DMS79 treated with DMSO at 0.1 percent for 48 hours (cell line): ENCODE results near the gene GPC6.

Experiments
- DNase-seq: peaks from one replicate; lab custom pipeline; 2025; lab: John Stamatoyannopoulos, UW

The GPC6 gene

DNA sequence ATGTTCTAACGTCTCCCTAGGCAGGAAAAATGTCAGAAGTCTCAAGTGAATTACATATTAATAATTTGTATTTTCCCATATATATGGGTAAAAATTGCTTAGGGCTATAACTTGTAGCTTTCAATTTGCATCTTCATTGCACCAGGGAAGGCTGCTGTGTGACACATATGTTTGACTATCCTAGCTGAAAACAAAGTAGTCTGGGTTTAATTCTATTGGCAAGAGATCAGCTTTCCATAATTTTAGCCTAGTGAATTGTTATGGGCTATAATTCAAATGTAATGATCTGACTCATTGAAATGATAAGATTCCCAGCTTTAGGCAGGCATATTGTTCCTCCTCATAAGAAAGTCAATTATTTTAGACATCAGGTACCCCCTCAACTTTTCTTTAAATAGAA is 699.8 kb downstream of the GPC6 start:
- no peak for DNase-seq

- no peak for DNase-seq
Observed at GRCh38 chr13:93927431-93927830, 700.8 kb downstream of the GPC6 start.

GRCh38 chr13:93932901-93933300 is 706.3 kb downstream of the GPC6 start:
- no peak for DNase-seq

DNA sequence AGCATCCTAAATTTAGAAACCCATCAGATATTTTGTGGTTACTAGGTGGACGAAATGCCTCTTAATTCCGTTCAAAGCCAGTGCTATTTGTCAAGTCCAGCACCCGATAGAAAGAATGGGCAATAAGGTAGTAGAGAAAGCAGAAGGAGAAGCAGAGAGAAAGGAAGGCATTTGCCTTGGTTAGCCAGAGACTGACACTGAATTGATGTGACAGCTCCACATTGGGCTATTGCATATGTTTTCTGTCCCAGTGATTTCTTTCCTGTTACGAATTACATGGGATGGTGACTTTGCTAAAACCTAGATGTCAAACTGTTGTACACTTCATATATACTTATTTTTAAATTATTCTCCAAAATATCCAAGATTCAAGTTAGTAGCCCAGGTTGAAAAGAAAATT is 710.3 kb downstream of the GPC6 start:
- DNase-seq: no peak

DNA sequence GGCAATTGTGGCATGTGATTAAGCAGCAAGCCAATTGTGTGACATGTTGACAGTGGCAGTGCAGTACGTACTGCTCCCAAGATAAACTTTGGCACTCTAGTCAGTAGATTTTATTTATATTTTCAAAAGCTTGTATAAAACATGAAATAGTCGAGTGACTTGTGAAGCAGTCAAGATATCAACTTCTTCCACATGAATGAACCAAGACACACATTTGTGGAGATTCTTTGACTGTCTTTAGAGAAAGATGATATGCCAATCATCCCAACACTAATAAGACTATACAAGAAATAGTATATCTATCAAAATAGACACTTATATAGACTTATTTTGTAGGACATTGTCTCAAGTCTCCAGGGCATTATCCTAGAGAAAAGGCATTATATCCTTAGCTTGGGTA is 714.8 kb downstream of the GPC6 start:
- DNase-seq: no peak

DNA sequence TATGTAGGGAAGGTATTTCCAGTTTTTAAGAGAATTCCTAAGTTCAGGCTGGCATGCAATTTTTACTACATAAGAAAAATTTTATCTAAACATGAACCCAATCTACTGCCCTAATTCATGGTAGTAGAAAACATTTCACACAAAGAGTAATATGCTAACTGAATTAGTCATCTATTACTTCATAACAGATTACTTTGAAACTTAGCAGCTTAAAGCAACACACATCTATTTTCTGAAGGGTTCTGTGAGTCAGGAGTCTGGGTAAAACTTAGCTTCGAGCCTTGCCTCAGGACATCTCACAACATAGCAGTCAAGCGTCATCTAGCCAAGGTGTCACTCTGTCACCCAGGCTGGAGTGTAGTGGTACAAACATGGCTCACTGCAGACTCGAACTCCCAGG is 715.4 kb downstream of the GPC6 start:
- no peak for DNase-seq

GRCh38 chr13:93945621-93946020 is 719.0 kb downstream of the GPC6 start:
- no peak for DNase-seq

GRCh38 chr13:93946994-93947393 is 720.4 kb downstream of the GPC6 start:
- no peak for DNase-seq

DNA sequence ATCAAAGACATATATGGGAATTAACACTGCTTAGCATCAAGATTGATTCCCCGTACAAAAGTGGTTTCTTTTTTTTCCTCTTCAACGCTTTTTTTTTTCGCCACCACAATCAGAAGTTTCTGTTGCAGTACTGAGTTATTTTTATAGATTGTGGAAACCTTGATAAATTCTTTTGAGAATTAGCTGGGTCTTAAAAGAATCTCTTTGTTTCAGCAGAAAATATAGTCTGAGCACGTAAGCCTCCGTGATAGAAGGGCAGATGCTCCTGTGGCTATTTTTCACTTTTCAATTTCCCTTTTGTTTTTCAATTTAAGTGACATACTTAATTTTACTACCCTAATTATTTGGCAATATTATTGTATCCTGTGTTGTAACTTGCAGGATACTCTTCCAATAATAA is 721.0 kb downstream of the GPC6 start:
- no peak for DNase-seq

DNA sequence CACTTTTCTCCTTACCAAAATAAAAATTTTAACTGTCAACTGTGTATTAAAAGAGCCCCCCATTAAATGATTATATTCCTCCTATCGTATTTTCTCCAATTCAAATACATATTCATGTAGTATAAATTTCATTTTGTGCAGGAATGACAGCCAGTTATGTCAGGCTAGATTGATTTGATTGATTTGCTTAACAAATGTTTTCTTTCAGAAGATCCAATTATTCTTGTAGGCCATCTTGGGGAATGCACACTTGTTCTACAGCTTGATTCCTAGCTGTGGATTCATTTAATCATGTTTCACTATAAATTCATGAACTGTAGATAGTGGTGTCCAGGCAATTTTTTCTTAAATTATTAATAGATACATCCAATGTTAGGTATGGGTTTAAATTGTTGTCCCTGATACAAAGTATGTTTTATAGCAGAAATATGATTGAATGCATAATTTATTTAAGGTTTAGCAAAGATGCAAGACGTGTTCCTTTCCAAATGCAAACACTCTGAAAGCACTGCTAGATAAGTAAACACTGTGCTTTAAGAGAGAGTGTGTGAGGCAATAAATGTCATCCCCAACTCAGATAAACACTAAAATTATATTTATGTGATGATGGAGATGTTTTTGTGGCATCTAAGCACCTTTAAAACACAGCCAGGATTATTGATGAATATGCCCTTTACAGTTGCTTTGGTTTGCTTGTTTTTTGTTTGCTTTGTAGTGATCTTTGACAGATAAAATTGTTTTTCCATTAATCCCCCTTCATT is 721.7 kb downstream of the GPC6 start:
- peak; percentile 52 for DNase-seq

- DNase-seq: peak; percentile 63
Observed at GRCh38 chr13:93951108-93951507, 724.5 kb downstream of the GPC6 start.

DNA sequence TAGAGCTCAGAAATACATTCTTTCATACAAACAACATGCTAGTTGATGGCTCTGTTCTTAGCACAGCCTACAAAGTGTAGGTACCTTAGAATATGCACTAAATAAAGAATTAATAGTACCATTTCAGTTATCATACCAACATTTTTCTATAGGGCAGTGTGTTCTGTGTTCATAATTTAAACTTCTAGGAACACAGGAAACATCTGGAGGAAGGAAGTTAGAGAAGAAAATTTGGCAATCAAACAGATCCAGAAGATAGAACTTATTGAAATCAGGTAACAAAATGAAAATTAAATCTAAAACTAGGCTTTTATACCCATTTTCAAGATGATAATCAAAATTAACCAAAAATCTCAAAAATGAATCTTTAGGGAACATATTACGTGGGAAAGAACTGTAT is 725.3 kb downstream of the GPC6 start:
- DNase-seq: no peak

DNA sequence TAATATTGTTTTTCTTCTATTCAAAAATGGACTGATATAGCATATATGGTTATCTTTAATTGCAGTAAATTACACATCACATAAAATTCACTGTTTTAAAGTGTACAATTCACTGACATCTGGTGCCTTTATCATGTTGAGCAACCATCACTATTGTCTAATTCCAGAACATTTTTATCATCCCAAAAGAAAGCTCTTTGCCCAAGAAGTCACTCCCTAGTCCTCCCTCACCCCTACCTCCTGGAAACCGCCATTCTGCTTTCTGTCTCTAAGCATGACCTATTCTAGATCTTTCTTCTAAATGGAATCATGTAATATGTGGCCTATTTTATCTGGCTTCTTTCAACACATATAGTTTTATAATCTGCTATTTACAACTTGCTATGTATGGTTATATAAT is 727.2 kb downstream of the GPC6 start:
- no peak for DNase-seq

DNA sequence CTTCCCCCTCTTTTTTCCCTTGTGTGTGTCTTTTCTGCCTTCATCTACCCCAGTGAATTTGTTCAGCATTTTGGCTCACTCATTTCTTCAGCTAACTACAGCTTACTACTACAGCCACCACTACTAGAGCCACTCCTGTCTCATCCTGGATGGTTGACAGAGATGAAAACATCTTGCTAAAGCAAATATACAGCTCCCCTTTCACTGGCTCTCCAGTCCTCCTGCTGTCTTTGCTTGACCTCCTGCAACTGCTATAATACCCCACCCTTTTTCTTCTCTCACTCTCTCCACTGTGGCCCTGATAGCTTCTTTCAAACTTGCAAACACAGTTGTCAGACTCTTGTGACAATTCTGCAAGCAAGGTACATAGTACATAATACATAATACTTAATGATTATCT is 729.3 kb downstream of the GPC6 start:
- DNase-seq: no peak

- no peak for DNase-seq
Observed at GRCh38 chr13:93956426-93956825, 729.8 kb downstream of the GPC6 start.

DNA sequence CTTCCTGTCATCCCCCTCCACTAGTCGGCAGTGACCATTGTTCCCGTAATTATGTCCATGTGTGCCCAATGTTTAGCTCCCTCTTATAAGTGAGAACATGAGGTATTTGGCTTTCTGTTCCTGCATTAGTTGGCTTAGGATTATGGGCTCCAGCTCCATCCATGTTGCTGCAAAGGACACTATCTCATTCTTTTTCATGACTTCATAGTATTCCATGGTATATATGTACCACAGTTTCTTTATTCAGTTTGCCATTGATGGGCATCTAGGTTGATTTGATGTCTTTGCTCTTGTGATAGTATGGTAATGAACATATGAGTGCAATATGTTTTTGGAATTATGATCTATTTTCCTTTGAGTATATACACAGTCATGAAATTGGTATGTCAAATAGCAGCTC is 730.8 kb downstream of the GPC6 start:
- DNase-seq: no peak

DNA sequence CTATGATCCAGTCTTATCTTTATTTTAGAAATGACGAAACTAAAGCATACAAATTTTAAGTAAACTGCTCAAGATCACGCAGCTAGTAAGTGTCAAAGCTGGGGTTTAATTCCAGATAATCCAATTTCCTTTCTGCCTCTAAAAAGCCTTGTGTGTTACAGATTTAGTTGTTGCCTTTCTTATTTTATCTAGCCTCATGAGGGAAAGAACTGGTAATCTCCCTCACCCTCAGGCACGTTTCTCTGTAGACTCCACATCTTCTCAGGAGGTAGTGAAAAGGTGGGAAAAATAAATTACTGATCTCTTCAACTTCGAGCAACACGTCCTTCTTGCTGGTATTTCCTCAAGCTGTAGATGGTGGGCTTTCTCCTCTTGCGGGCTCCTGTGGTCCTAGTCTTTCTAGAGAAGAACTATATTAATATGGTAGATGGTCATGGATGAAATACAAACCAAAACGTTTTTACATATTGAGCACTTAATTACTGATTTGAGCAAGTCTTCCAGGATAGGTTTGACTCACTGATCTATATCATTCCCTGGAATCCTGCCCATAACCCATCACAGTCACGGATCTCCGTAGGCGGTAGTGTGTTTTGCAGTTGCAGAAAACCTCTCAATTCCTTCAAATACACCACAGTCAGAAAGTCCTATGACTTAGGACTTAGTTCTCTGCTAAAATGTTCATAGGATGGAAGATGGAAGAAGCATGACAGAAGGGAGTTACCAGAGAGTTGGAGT is 733.4 kb downstream of the GPC6 start:
- DNase-seq: no peak

GRCh38 chr13:93963266-93964145 is 736.9 kb downstream of the GPC6 start:
- peak; percentile 68 for DNase-seq

GRCh38 chr13:93964146-93964512 is 737.5 kb downstream of the GPC6 start:
- no peak for DNase-seq

DNA sequence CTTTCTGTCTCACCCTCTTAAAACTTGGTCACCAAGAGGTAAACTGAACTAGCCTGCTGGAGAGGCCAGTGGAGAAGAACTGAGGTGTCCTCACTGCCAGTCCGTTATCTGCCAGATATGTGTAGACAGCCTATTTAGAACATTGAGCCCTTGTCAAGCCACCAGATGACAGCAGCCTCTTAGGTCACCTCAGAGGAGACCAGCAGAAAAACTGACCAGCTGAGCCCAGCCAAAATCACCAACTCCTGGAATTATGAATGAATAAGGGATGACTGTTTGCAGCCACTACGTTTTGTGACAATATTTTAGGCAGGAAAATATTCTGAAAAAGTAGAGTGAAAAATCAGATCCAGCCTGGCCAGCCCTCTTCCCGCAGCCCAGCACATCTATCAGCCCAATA is 739.0 kb downstream of the GPC6 start:
- DNase-seq: no peak

DNA sequence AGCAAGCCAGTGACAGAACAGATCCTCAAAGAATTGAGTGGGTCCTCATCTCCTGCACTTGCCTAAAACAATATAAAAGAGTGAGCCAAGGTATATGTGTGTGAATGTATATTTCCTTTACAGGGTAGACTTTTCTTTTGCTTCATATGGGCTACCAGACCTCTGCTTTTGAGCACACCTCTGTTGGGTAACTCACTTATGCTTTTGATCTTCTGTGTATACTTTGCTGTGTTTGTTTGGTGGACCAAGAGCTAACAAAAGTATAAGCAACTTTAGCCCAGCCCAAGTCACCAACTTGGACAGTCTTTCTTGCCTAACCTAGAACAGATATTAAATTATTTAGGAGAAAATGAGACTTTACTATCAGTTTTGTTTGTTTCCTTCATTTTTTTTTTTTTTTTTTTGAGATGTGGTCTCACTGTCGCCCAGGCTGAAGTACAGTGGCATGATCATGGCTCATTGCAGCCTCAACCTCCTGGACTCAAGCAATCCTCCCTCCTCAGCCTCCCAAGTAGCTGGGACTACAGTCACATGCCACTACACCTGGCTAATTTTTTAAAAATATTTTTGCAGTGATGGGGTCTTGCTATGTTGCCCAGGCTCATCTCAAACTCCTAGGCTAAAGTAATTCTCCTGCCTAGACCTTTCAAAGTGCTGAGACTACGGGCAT is 739.8 kb downstream of the GPC6 start:
- DNase-seq: no peak

GRCh38 chr13:93967286-93967685 is 740.7 kb downstream of the GPC6 start:
- DNase-seq: no peak
